Activated T-helper 17 cell treated with anti-CD3 and anti-CD28 coated beads, Interleukin-2, amount 50 U/mL, for 72 hours (primary cell): ENCODE measurements around the gene ABCC11. TPM values are rescaled to one million over a fixed set of nuclear protein-coding genes. Genes with fewer than 3 reads are reported as not detected.
A peak's percentile ranks its signal among the peaks of the same experiment; 100 is the strongest.

Experiments used
- ATAC-seq: fragments of 150-1000 bp; cut with Tn5 transposase; replicated peaks from 2 replicates; pipeline ENCODE4 v1.10.0; 2021; ENCODE audit warnings: mild to moderate bottlenecking, moderate library complexity
- H3K27ac Mint-ChIP-seq: one replicate; pipeline ENCODE4 v1.8.0; 2022; ENCODE audit warnings: mixed read lengths
- H3K27me3 Mint-ChIP-seq: one replicate; pipeline ENCODE4 v1.8.0; 2022; ENCODE audit warnings: mixed read lengths
- H3K36me3 Mint-ChIP-seq: one replicate; pipeline ENCODE4 v1.8.0; 2022; ENCODE audit warnings: low read depth, mild to moderate bottlenecking, mixed read lengths
- H3K4me1 Mint-ChIP-seq: one replicate; pipeline ENCODE4 v1.8.0; 2022; ENCODE audit warnings: mixed read lengths
- H3K4me3 Mint-ChIP-seq: one replicate; pipeline ENCODE4 v1.8.0; 2022; ENCODE audit warnings: mild to moderate bottlenecking, mixed read lengths
- H3K9me3 Mint-ChIP-seq: one replicate; pipeline ENCODE4 v1.8.0; 2022; ENCODE audit warnings: mixed read lengths
- total RNA-seq, 2 donors: library from RNA; stranded (reverse); gene quantifications; one replicate each; pipeline ENCODE4 v1.2.3, GENCODE V29; 2022

Gene ABCC11
- total RNA-seq = under 1 TPM; 0.19 to 0.24 TPM

- Mint-ChIP-seq H3K36me3 (peaks cover 14% of the 10 kb centered on the region), H3K9me3 (no peaks in the 10 kb centered on the region), H3K27me3 (no peaks in the 10 kb centered on the region), H3K4me3 (peak within 1 kb of the TSS; percentile 97), H3K4me1 (peaks cover 27% of the 10 kb centered on the region), H3K27ac (no peak within 1 kb of the TSS)
- ATAC-seq = no peak
Measured at GRCh38 chr16:48247311-48247710, at the start of gene ABCC11. ABCC11 (minus strand) TSS chr16:48247539; CDS start chr16:48231921, 15,618 bp downstream.

DNA sequence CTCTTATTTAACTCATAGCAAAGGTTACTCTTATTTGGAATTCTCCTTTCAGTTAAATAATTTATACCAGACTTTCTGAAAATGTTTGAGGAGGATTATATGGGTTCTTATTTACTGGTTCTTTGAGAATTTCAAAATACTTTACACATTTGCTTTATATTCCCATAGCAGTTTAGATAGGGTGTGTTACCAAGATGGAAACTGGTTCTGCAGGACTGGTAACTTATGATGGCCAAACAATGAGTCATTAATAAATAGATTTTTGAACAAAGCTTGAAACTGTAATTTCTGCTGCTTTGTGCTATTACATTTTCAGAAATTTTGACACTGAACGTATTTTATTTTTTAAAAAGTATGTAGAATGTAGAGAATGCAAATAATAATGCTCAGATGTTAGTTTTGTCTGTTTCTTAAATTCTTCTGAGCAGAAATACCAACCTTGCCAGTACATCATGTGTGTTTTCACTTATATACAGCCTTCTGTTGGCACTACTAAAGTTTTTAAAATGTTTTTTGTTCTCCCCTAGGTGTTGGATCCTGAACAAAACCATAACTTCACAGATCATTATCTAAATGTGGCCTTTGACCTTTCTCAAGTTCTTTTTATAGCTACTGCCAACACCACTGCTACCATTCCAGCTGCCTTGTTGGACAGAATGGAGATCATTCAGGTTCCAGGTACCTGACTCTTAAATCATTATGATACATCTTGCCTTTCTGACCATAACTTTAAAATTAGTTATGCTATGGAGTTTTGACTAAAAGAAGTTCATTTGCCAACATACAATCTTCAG, 48.3 kb upstream of the ABCC11 start:
- ATAC-seq = no peak
- Mint-ChIP-seq H3K4me1 (peaks cover 3% of the 10 kb centered on the region), H3K27me3 (no peaks in the 10 kb centered on the region), H3K36me3 (peaks cover 88% of the 10 kb centered on the region), H3K9me3 (no peaks in the 10 kb centered on the region), H3K4me3 (no peak overlapping the region), H3K27ac (no peak overlapping the region)

DNA sequence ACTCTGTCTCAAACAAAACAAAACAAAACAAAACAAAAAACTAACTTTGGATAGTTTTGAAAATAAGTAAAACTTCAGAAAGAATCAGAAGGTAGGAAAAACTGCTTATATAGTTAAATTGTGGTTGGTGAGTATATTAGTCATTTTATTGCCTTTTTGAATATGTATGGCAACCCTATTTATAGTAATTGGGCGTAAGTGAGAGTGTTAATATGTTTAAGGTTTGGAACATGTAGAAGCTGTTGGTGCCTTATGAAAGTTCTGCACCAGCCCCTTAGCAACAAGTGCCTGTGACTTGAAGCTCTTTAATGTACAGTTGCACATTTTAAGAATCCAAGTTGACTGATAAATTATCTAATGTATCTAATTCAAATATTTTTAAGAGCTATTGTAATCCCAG, 47.4 kb upstream of the ABCC11 start:
- Mint-ChIP-seq H3K27ac (no peak overlapping the region), H3K36me3 (peaks cover 88% of the 10 kb centered on the region), H3K9me3 (no peaks in the 10 kb centered on the region), H3K27me3 (no peaks in the 10 kb centered on the region), H3K4me3 (no peak overlapping the region), H3K4me1 (peaks cover 3% of the 10 kb centered on the region)
- ATAC-seq = no peak

- ATAC-seq = no peak
- H3K27ac Mint-ChIP-seq = no peak overlapping the region
- no peak overlapping the region for H3K4me3 Mint-ChIP-seq
- no peaks in the 10 kb centered on the region for H3K27me3 Mint-ChIP-seq
- H3K9me3 Mint-ChIP-seq = no peaks in the 10 kb centered on the region
- peaks cover 3% of the 10 kb centered on the region for H3K4me1 Mint-ChIP-seq
- peaks cover 90% of the 10 kb centered on the region for H3K36me3 Mint-ChIP-seq
Measured at GRCh38 chr16:48292452-48292851, 45.1 kb upstream of the ABCC11 start.

- Mint-ChIP-seq H3K36me3 (peaks cover 90% of the 10 kb centered on the region), H3K4me1 (peaks cover 3% of the 10 kb centered on the region), H3K4me3 (no peak overlapping the region), H3K27ac (no peak overlapping the region), H3K27me3 (no peaks in the 10 kb centered on the region), H3K9me3 (no peaks in the 10 kb centered on the region)
- no peak for ATAC-seq
Measured at GRCh38 chr16:48291754-48292153, 44.4 kb upstream of the ABCC11 start.

DNA sequence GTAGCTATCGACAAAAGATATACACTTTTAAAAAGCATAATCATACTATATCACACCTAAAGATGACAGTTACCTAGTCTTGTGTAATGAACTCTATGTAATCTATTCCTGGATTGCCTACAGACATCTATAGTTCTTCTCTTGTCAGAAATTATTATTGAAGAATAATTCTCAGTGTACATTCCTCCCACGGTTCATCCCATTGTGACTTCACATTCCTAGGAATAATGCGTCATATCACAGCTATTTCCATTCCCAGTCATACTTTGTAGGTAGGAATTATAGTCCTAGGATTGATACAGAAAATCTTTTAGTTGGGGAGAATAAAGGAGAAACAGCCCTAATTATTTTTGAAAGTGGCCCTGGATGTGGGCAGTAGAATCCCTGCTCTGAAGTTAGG, 44.0 kb upstream of the ABCC11 start:
- Mint-ChIP-seq H3K27me3 (no peaks in the 10 kb centered on the region), H3K4me1 (peaks cover 3% of the 10 kb centered on the region), H3K9me3 (no peaks in the 10 kb centered on the region), H3K27ac (no peak overlapping the region), H3K36me3 (peaks cover 90% of the 10 kb centered on the region), H3K4me3 (no peak overlapping the region)
- ATAC-seq = no peak

DNA sequence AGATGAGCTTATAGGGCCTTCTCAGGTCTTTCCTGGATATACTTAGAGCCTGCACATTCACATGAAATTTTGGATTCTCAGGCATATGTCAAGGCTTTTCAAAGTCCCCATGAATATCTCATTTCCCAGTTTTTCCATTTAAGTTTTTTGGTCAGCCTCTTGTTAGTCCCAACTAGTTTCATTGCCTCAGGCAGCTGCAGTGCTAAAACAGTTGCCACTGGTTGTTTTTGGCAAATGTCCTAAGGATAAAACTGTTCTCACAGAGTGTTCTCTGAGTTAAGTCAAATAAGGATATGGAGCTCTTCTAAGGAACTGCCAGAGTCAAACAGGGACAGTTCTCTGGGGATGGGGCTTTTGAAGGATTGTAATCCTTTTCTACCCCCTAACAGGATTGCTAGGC, 39.9 kb upstream of the ABCC11 start:
- ATAC-seq = no peak
- Mint-ChIP-seq H3K4me3 (no peak overlapping the region), H3K27me3 (no peaks in the 10 kb centered on the region), H3K36me3 (peaks cover 95% of the 10 kb centered on the region), H3K9me3 (no peaks in the 10 kb centered on the region), H3K4me1 (no peaks in the 10 kb centered on the region), H3K27ac (no peak overlapping the region)

DNA sequence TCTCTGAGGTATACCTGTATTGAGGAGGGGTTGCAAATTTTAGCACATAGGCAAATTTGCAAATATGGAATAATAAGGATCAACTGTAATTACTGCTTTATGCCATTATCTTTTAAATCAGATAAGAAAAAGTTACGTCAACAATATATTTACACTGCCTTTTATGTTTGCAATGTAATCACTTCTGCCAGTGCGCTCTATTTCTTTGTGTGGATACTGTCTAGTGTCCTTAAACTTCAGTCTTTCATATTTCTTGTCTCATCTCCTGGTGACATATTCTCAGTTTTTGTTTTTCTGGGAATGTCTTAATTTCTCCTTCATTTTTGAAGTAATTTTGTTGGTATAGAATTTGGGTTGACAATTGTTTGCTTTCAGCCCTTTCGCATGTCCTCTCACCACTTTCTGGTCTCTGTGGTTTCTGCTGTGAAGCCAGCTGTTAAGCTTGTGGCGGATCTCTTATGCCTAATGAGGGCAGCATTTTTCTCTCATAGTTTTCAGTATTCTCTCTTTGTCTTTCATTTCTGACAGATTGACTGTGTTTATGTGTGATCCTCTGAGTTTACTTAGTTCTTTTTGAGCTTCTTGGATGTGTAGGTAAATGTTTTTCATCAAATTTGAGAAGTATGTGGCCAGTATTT, 37.6 kb upstream of the ABCC11 start:
- Mint-ChIP-seq H3K27ac (peak overlapping the region; percentile 13), H3K4me3 (no peak overlapping the region), H3K27me3 (no peaks in the 10 kb centered on the region), H3K9me3 (no peaks in the 10 kb centered on the region), H3K36me3 (peaks cover 81% of the 10 kb centered on the region), H3K4me1 (no peaks in the 10 kb centered on the region)
- ATAC-seq = no peak

GRCh38 chr16:48282636-48283263, 35.4 kb upstream of the ABCC11 start:
- Mint-ChIP-seq H3K4me1 (no peaks in the 10 kb centered on the region), H3K27ac (no peak overlapping the region), H3K36me3 (peaks cover 82% of the 10 kb centered on the region), H3K9me3 (no peaks in the 10 kb centered on the region), H3K27me3 (no peaks in the 10 kb centered on the region), H3K4me3 (no peak overlapping the region)
- ATAC-seq = no peak

- no peaks in the 10 kb centered on the region for H3K27me3 Mint-ChIP-seq
- H3K27ac Mint-ChIP-seq = no peak overlapping the region
- ATAC-seq = no peak
- peaks cover 82% of the 10 kb centered on the region for H3K36me3 Mint-ChIP-seq
- H3K9me3 Mint-ChIP-seq = no peaks in the 10 kb centered on the region
- no peak overlapping the region for H3K4me3 Mint-ChIP-seq
- peaks cover 5% of the 10 kb centered on the region for H3K4me1 Mint-ChIP-seq
Measured at GRCh38 chr16:48280546-48280945, 33.2 kb upstream of the ABCC11 start.

DNA sequence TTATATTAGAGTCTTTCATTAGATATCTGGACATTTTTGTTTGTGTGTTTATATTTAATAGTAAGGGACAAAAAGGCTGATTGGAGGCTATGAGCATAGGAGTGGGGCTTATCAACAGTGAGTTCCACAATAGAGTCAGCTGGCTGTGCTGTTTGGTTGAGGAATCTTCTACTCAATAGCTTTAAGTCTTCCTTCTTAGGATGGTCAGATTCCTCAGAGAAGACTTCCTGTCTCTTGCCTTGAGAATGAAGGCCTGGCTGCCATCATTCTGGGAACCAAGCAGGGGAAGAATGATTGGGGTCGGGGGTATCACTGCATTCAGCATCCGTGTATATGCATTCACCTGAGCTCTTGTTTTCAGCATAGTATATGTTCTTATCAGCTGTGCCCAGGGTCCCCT, 31.9 kb upstream of the ABCC11 start:
- H3K4me3 Mint-ChIP-seq = no peak overlapping the region
- no peak for ATAC-seq
- no peaks in the 10 kb centered on the region for H3K9me3 Mint-ChIP-seq
- H3K36me3 Mint-ChIP-seq = peaks cover 82% of the 10 kb centered on the region
- no peaks in the 10 kb centered on the region for H3K27me3 Mint-ChIP-seq
- H3K4me1 Mint-ChIP-seq = peaks cover 5% of the 10 kb centered on the region
- H3K27ac Mint-ChIP-seq = no peak overlapping the region

DNA sequence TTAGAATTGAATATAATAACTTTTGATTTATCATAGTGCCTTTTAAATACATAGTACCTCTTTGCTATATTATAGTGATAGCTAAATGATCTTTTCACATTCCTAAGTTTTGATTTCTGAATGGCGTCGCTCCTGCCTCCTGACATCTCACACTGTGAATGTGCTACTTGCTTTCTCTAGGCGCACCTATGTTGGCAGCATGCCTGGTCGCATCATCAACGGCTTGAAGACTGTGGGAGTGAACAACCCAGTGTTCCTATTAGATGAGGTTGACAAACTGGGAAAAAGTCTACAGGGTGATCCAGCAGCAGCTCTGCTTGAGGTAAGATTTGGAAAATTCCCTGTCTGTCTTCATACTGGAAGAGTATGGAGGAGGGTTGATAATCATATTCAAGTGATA, 29.8 kb upstream of the ABCC11 start:
- Mint-ChIP-seq H3K36me3 (peaks cover 80% of the 10 kb centered on the region), H3K9me3 (no peaks in the 10 kb centered on the region), H3K4me1 (peaks cover 5% of the 10 kb centered on the region), H3K27me3 (no peaks in the 10 kb centered on the region), H3K27ac (no peak overlapping the region), H3K4me3 (no peak overlapping the region)
- no peak for ATAC-seq

DNA sequence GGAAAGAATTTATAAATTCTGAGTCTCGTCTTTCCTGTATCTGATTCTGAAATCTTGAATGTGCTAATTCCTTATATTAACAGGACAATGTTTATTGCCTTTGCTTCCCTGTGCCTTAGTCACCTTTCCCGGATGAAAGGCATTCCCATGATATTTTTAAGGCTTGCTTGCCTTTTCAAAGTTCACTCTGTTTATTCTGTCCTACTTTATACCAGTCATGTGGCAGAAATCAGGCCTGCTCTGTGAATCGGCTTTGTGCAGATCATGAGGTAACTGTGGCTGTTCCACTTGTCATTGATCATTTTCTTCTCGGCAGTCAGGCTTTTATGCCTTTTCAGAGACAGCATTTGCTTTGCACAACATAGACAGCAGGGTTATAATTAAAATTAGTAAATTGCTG, 28.8 kb upstream of the ABCC11 start:
- peaks cover 91% of the 10 kb centered on the region for H3K36me3 Mint-ChIP-seq
- no peaks in the 10 kb centered on the region for H3K27me3 Mint-ChIP-seq
- no peak for ATAC-seq
- H3K4me3 Mint-ChIP-seq = no peak overlapping the region
- no peaks in the 10 kb centered on the region for H3K9me3 Mint-ChIP-seq
- peaks cover 5% of the 10 kb centered on the region for H3K4me1 Mint-ChIP-seq
- no peak overlapping the region for H3K27ac Mint-ChIP-seq

- ATAC-seq = no peak
- no peaks in the 10 kb centered on the region for H3K27me3 Mint-ChIP-seq
- H3K4me3 Mint-ChIP-seq = no peak overlapping the region
- peaks cover 5% of the 10 kb centered on the region for H3K4me1 Mint-ChIP-seq
- no peak overlapping the region for H3K27ac Mint-ChIP-seq
- H3K36me3 Mint-ChIP-seq = peaks cover 94% of the 10 kb centered on the region
- H3K9me3 Mint-ChIP-seq = no peaks in the 10 kb centered on the region
Measured at GRCh38 chr16:48274476-48274875, 27.1 kb upstream of the ABCC11 start.

- Mint-ChIP-seq H3K4me3 (no peak overlapping the region), H3K36me3 (peaks cover 88% of the 10 kb centered on the region), H3K27ac (no peak overlapping the region), H3K4me1 (peaks cover 5% of the 10 kb centered on the region), H3K27me3 (no peaks in the 10 kb centered on the region), H3K9me3 (no peaks in the 10 kb centered on the region)
- ATAC-seq = no peak
Measured at GRCh38 chr16:48272837-48273421, 25.6 kb upstream of the ABCC11 start.
